Fibroblast of villous mesenchyme (primary cell): ENCODE measurements around the gene TMPRSS5. TPM values are rescaled to one million over a fixed set of nuclear protein-coding genes. Genes with fewer than 3 reads are reported as not detected.

Source experiments
- DNase-seq: peaks from one replicate; pipeline ENCODE4 v3.0.0-alpha.2; 2010; ENCODE audit warnings: low read depth
- H3K4me3 ChIP-seq: 2 replicates; pipeline ENCODE4 v1.5.1; 2011; ENCODE audit warnings: low read depth, mild to moderate bottlenecking, low read length
- total RNA-seq: library from RNA; depleted of rRNA; stranded (reverse); fragments of >200 nt; gene quantifications from 2 replicates; pipeline ENCODE4 v1.2.3, GENCODE V29; 2012
- TF ChIP-seq, protein P1 (sequence below): IDR thresholded peaks from 2 replicates; pipeline ENCODE4 v1.5.1; 2012; ENCODE audit warnings: low read depth, mild to moderate bottlenecking, low read length; ENCODE audit not compliant: insufficient read depth

Gene TMPRSS5
- under 0.01 and 0.43 TPM in 2 replicates for total RNA-seq

- TF ChIP-seq, protein P1, sequence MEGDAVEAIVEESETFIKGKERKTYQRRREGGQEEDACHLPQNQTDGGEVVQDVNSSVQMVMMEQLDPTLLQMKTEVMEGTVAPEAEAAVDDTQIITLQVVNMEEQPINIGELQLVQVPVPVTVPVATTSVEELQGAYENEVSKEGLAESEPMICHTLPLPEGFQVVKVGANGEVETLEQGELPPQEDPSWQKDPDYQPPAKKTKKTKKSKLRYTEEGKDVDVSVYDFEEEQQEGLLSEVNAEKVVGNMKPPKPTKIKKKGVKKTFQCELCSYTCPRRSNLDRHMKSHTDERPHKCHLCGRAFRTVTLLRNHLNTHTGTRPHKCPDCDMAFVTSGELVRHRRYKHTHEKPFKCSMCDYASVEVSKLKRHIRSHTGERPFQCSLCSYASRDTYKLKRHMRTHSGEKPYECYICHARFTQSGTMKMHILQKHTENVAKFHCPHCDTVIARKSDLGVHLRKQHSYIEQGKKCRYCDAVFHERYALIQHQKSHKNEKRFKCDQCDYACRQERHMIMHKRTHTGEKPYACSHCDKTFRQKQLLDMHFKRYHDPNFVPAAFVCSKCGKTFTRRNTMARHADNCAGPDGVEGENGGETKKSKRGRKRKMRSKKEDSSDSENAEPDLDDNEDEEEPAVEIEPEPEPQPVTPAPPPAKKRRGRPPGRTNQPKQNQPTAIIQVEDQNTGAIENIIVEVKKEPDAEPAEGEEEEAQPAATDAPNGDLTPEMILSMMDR: no peak
- DNase-seq: no peak
- no peak within 1 kb of the TSS for H3K4me3 ChIP-seq
These were observed at the start of gene TMPRSS5 for GRCh38 chr11:113705871-113706655. Gene TMPRSS5 (minus strand): TSS chr11:113706308. CDS start chr11:113706224, 84 bp downstream.

GRCh38 chr11:113752932-113753331 lies 46.8 kb upstream of the TMPRSS5 start:
- no peak for DNase-seq
- no peak overlapping the region for H3K4me3 ChIP-seq
- TF ChIP-seq, protein P1: no peak

DNA sequence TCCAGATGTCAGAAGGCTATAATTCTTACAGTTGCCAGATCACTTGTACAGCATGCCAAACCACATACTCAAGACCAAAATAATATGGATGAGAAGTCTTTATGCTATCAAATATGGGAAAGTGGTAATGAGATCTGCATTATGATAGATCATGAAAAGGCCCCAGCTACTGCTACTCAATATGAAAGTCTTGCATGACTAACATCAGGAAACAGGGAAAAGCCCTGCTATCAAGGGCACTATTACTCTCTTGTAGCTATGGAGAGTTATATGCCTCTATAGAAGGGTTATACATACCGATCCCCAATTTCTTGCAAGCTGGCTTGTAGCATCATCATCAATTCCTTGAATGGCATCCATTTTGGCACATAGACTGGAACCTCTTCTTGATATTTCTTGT lies 30.2 kb upstream of the TMPRSS5 start:
- TF ChIP-seq, protein P1: no peak
- peak; percentile 10 for DNase-seq
- H3K4me3 ChIP-seq: no peak overlapping the region

GRCh38 chr11:113732092-113732491 lies 26.0 kb upstream of the TMPRSS5 start:
- no peak overlapping the region for H3K4me3 ChIP-seq
- TF ChIP-seq, protein P1: no peak
- DNase-seq: no peak

DNA sequence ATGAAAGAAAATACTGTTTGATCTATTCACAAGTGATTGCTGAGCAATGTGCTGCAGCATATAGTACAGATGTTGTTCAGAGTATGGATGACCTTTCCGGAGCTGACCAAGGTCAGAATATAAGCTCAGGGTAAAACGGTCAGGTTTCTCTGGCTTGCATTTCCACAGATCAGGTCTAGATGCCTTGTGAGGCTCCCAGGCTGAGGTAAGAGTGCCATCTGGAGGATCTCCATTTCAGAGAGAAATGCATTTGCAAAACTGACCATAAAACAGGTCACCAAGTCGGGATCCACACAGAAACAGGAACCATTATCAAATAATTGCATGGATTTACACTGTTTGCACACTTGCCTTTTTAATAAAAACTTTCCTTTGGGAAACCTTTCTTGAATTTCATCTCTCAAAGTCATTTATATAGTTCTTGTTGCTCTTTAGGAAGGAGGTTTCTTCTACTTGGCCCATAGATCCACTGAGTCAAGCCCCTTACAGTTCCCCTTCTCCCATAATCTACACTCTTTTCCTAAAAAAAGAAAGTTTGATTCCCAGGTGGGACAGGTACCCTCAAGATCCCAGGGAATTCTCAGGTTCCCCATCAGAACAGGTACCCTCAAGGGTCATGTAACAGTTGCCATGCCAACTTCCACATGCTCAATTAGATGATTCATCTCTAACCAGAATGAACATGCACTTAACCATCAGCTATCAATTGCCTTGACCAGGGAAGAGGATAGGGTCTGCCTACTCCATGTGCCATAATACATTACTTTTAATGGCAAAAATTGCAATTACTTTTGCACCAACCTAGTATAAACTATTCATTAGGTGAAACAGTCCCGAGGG lies 25.0 kb upstream of the TMPRSS5 start:
- TF ChIP-seq, protein P1: peak; percentile 72
- no peak overlapping the region for H3K4me3 ChIP-seq
- DNase-seq: peak; percentile 74

GRCh38 chr11:113729456-113729855 lies 23.3 kb upstream of the TMPRSS5 start:
- no peak for DNase-seq
- no peak overlapping the region for H3K4me3 ChIP-seq
- TF ChIP-seq, protein P1: no peak
